Glomerular visceral epithelial cell (primary cell): ENCODE results near the gene FLOT2.
"Not testable (repeated sequence)": the region's sequence is repeated elsewhere in the genome, so short reads cannot be mapped to it uniquely, and the experiment has no call there.

ENCODE experiments used
- DNase-seq: peaks from one replicate; pipeline ENCODE4 v3.0.0-alpha.2; 2016; ENCODE audit errors: extremely low spot score

The FLOT2 gene

DNA sequence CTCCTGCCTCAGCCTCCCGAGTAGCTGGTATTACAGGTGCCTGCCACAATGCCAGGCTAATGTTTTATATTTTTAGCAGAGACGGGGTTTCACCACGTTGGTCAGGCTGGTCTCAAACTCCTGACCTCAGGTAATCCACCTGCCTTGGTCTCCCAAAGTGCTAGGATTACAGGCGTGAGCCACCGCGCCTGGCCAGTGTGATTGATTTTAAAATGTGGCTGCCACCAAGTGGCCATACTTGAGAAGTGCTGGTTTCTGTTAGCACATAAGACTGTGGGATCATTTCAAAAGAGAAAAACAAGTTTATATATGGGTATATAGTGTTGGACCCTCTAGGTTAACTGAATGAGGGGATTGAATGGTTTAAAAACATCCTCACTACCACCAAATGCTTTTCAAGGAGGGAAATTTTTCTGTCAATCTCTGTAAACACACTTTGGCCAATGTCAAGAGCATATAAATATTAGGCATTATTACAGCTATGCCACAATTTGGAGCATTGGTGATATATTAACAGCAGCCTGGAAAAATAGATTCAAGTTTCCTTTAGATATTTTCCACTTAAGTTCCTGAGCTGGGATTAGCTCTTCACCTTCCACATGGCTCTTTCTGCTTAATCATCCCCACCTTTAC is 18.9 kb upstream of the FLOT2 start:
- DNase-seq: no peak

DNA sequence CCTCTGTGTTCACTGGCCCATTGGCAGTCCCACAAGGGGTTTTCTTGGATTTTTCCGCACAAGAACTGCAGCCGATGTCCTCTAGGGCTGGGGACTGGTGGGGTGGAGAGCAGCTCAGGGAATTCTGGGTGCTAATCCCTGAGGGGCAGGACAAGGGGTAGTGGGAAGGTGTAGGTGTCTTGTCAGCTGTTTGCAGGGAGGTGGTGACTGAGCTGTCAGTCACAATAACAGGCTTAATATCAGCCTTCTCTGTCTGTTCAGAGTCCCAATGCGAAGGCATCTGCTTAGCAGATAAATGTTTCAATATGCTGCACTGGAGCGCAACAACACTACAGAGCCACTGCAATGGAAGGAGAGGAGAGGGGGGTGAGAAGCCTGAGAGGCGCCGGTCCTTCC is 15.4 kb upstream of the FLOT2 start:
- no peak for DNase-seq

DNA sequence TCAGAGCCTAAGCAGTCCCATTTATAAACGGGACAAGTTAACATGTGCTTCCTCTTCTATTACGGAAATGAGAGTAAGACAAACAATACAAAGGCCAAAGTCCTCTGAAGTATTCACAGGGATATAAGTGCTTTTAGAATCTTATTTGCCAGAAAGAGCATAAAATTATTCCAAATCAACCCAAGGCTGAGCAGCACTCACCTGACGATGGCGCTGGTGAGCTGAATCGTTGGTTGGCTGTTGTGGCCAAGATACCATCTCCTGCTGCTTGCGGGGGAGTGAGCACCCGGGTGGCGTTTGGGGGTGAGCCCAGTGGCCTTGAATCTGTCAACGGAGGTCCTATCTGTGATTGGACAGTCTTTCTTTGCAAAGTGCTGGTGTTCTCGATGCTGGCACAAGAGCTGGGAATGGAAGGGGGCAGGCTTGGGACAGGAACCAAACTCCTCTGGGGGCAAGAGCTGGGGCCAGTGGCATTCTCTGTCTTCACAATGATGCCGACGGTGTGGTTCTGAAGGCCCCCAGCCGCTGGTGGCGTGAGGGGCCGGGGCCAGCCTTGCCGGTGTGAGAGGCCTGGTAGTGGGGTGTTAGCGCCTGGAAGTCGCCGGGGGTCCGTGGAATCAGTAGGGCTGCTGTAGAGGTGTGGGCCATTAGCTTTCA is 14.9 kb upstream of the FLOT2 start:
- no peak for DNase-seq

DNA sequence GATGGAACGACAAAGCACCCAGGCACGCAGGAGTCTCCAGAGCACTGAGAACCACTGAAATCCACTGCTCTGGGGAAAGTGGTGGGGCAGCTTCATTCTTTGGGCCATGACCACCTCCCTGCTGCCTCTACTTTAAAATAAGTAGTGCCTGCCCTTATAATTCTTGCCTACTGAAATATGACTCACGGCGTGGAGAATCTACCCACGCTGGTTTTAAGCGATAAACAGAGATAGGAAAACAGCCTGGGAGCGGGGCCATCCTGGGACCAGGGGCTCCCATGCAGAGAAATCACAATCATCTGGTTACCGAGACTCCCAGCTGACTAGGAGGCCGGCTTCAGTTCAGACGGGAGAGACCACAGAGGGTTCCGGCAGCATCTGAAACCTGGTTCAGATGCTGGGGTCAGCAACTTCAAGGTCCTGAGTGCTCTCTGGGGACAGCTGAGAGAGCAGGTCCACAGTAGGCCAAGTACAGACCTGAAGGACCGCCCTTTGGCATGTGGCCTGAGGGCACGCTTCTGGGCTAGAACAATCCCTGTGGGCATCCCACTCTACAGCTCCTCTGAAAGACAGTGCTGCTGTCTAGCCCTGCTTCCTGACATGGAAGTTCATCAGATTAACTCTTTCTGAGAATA is 14.0 kb upstream of the FLOT2 start:
- no peak for DNase-seq

DNA sequence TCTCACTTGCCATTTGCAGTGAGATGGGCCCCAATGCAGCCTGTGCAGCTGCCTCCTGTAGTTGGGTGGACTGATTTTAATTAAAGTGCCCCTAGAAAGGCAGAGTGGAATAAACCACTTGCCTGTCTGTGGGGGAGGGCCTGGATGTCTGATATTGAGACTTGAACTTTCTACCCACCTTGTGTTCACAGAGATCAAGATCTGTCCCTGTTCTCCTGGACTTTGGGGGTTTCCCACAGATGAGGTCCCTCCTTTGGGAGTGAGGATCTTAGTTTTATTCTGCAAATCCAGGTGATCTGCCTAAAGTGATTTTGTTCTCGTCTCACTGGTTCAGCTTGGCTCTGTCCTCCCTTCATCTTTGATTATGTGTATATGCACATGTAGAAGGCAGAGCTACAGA is 13.0 kb upstream of the FLOT2 start:
- DNase-seq: no peak

DNA sequence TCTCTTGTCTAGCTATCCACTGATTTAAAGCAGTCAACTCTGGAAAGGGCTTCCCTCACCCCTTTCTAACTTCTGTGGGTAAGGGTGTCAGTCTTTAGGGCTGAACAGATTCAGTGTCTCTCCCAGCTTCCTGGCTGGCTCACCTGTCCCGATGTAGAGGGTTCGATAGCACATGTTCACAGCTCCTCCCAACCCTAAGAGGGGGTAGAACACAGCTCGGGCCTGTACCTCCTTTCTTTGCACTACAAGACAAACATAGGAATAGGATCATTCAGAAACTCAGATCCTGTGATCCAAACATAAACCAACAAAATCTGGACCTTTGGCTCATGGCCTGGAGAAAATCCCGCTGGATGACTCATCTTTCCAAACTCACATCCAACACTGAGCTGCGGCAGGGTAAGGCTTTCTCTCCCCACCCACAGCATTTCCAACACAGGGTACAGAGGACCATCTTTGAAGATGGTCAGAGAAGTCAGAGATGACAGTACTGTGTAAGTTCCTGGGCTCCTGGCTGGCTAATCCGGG is 11.2 kb upstream of the FLOT2 start:
- peak; percentile 39 for DNase-seq

DNA sequence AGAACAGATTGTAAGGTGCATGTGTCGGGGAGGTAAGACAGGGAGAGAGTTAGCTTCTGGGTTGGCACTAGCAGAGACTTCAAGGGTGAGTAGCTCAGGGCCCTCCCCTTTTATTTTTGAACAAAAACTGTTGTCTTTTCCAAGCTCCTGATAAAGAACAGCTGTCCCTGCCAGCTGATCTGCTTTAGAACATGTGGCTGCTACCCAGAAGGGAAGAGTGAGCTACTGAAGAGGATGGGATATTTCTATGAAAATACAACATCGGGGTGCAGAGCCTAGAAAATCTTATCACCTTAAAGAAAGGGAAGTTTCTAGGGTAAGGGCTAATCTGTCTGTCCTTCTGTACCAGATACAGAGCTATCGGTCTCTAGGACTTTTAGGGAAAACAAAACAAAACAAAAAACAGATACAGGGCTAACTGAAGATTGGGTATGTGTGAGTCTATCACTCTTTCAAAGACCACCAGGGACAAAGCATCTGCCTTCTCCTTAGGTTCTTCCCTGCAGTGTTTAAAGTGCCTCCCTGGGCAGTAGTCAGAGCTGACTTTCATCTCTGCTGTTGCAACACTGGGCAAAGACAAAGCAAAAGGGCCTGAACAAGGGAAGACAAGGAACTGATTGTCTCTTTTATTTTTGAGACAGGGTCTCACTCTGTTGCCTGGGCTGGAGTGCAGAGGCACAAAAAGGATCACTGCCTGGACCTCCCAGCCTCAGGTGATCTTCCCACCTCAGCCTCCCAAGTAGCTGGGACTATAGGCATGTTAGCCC is 10.4 kb upstream of the FLOT2 start:
- no peak for DNase-seq

DNA sequence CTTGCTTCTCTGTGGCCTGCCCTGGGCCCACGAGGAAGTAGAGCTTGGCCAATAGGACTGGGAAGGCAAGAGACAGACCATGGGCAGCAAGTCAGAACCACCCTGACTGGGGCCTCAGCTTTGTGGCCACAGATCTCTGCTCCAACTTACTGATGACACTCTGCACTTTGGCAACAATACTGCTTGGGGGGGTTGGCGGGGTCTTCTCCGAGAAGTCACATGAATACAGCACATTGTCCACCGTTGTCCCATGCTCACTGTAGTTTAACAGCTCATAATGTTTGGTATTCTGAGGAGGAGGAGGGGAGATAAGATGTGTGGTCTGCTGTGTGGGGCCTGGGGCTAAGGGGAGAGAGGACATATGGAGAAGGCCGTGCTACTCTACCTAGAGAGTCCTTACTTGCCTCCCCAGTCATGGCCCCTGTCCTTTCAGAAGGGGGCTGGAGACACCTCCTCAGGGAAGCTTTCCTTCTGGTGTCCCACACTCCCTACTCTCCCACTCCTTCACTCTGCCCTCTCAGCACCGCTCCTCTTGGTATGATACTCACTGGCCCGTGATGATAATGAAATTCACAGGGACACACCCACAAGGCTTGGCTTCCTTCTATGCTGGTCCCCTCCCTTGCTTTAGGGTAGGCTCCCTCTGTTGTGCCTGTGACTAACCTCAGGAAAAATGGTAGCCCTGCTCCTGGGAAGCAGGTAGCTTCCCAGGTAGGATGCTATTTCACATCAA is 9.3 kb upstream of the FLOT2 start:
- no peak for DNase-seq

DNA sequence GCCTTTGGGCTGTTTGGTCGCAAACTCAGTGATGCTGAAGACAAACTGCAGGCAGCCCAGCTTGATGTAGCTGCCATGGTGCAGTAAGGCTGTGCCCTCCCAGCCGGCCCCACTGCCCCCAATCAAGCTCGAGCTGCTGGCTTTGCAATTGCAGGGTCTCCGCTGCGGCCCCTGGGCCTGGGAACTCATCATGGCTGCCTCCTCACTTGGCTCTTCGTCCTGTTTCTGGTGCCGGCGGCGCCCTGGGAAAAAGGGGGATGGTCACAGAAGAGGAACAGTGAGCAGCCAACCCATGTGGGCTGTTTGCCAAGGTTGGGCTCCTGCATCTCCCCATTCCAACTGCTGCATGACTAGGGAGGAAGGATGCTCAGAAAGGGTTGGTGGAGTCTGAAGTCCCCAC is 8.7 kb upstream of the FLOT2 start:
- no peak for DNase-seq

DNA sequence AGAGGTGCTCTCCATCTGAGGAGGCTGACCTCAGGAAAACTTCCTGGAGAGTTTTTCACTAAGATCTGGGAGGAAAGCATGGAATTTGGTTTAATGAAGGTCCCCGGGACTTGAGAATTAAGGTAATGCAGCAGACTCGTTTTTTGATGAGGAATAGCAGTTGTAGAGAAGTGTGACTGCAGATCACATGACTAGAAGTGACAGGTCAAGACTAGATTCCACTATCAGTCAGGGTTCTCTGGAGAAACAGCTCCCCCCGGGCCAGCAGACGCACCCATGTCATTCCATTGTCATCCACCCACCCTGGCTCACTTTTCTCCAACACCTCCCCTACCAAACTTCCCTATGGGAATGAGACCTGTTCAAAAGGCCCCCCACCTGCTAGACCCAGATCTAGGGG is 7.3 kb upstream of the FLOT2 start:
- no peak for DNase-seq

DNA sequence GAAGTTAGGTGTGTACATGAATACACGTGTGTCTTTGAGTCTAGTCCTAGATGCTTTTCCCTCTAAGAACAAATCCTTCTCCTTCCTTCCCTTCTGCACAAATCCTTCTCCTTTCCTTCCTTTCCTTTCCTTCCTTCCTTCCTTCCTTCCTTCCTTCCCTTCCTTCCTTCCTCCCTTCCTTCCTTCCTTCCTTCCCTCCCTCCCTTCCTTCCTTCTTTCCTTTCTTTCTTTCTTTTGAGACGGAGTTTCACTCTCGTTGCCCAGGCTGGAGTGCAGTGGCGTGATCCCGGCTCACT is 6.0 kb upstream of the FLOT2 start:
- DNase-seq: not testable (repeated sequence)

DNA sequence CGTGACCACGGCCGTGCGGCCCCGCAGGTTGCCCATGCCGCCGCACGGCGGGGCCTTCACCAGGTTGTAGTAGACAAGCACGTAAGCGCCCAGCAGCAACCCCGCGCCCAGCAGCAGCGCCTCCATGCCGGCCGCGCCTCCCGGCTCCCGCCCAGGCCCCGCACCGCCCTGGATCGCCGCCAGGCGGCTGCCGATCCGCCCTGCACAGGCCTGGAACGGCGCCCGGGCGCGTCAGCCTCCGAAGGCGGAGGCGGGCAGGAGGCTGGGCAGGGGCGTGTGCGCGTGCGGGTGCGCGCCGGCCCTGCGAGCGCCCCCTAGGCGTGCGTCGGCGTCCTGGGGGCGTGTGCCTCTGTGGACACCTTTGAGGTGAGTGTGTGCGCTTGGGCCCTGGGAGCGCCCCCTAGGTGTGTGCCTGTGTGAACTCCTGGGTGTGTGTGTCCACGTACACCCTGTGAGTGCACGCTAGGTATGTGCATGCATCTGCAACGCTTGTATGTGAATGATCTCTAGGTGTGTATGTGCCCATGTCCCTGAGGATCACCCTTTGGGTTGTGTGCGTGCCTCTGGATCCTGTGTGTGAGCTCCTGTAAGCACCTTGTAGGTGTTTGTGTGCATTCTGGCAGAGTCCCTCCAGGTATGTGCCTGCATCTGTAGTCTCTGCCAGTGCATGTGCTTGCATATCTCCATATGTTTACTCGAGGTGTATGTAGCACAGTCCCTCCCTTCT is 5.4 kb upstream of the FLOT2 start, which contains the start of gene DHRS13:
Gene DHRS13, minus strand, starts transcription at position 261 of the 727 bp plus-strand sequence. Its CDS starts 135 bp downstream, at position 126.
- DNase-seq: peak; percentile 97

DNA sequence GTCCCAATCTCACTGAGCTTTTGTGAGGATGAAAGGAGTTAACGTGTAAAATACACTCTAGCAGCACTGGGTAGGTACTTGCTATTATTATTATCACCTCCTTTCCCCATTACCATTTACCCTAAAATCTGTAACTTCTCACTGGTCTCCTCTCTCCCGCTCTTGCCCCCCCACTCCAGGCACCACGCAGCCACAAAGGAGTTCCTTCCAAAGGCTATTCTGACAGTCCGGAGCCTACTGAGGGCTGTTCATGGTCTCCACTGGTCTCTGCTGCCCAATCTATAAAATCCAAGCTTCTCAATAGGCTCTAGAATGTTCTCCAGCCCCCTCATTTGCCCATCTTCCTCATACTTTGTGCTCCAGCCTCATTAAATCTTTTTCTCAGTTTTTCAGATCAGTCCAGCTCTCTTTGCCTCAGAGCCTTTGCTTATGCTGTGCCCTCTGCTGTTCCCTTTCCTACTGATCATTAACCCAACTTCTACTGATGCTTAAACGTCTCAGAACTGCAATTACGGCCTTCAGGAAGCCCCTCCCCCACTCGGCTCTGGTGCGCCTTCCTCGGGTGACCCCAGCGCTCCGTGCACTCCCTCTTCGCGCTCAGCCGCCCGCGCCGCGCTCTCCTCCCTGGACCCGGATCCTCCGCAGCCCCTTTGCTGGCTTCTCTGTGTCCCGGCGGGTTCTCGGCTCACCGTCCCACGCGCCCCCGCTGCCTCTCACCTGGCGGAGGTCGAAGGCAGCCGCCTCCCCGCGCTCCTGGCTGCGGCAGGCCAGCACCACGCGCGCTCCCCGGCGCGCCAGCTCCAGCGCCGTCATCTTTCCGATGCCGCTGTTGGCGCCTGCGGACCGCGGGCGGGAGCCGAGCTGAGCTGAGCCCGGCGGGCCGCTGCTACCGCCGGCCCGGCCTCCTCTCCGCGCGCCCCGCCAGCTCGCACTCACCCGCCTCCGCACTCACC is 4.6 kb upstream of the FLOT2 start:
- DNase-seq: peak; percentile 53

DNA sequence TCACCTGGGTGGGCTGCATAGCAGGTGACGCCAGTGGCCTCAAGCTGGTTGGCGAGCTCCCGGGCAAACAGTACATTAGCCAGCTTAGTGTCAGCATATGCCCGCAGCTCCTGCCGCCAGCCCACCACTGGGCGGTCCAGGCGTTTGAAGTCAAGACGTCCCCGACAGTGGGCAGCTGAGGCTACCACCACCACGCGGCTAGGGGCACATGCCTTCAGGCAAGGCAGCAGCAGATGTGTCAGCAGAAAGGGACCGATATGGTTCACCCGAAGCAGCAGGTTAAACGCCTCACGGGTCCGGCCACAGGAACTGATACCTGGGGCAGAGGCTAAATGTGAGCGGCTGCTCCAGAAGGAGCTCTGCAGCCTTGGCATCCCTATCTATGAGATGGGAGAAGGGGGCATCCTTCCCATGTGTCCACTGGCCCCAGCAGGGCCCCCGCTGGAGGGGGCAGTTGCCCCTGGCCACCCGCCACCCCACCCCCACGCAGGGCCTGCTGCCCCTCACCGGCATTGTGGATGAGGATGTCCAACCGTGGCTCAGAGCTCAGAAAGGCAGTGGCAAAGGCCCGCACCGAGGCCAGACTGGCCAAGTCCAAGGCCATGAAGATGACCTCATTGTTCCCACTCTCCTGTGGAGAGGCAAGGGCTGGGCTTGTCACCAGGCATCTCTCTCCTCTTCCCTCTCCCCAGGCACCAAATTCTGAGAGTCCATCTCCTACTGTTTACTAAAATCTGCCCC is 3.6 kb upstream of the FLOT2 start:
- DNase-seq: no peak

DNA sequence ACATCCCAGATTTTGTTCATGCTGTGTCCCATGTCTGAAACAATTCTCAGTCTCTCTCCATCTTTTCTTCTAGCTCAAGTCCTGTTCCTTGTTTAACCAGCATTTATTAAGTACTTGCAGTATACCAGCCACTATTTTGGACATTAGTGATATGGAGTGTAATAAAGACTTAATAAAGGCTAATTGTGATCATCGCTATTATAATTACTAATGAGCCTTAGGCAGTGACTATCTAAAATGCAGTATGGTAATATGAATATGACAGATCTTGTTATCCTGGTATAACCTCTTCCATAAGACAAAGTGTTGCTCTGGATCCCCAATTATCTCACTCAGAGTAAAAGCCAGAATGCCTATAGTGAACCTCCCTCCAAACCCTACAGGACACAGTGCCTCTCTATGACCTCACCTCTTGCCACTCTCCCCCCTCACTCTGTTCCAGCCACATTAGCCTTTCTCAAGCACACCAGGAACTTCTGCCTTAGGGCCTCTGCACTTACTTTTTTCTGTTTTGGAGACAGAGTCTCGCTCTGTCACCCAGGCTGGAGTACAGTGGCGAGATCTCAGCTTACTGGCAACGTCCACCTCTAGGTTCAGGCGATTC is 1.8 kb upstream of the FLOT2 start:
- no peak for DNase-seq

DNA sequence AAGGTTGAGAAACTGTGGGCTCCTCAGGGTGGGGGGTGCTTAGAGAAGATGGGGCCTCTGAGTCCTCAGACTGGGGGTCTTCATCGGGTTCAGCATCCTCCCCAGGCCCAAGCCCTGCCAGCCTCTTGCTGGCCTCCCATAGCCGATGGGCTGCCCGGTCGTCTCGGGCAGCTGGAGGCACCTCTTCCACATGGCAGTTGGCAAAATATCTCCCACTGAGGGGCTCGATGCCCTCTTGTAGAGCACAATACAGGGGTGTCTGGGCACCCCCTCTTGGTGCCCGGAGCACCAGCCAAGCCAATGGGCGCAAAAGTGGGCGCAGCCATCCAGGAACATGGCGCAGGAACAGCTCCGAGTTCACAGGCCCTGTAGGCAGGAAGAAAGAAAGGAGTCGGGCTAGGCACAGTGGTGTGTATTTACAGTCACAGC is 1.0 kb upstream of the FLOT2 start:
- DNase-seq: no peak

DNA sequence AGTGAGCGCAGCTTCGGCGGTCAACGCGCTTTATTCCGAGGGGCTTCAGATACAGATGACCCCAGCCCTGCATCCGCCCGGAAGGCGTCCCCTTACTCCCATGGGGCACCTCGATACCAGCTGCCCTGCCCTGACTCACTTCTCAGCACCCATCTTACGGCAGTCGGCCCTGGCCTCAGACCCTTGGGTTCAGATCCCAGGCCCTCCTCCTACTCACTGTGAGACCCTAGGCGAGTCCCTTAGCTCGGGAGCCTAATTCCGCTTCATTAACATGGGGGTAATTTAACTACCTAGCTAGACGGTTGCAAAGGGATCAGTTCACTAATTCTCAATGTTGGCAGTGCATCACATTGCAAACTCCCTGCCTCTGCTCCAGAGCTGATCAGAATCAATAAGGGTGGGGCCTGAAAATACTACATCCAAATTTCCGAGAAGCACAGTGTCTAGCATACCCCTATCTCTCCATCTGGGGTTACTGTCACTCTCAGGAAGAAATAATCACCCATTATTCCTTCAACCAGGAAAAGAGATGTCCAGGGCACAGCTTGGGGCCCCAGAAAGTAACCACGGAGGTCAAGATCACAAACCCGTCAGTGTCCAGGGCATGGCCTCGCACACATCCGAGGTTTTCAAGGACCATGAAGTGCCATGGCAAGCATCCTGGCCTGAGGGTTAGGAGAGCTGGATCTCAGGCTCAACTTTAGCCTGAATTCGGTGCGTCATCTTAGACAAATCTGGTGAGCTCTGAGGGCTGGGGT is 415 bp upstream of the FLOT2 start:
- DNase-seq: no peak

DNA sequence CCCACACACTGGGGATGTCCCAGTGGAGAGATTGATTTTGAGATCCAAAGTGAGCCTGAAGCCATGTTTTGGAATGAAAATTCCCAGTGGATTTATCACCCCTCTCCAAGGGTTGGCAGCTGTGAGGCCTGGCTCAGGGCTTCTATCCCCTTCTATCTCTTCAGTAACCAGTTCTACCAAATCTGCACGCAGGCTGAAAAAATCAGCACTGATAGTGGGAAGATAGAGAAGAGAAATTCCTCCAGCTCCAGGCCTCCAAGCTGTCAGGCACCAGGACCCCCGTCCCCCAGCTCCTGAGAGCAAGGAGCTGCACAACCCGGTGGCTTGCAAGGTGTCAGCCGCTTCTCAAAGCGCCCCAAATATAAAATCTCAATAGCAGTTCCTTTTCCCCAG is 1.0 kb downstream of the FLOT2 start:
- DNase-seq: peak; percentile 18
